GM12878 (cell line): ENCODE data around the gene SEL1L2. TPM values are rescaled to one million over a fixed set of nuclear protein-coding genes. Genes with fewer than 3 reads are reported as not detected.

ENCODE experiments used
- ATAC-seq: fragments of 200-7000 bp; cut with Tn5 transposase; 3 replicates; pipeline ENCODE4 v1.9.1; 2020; ENCODE audit warnings: mild to moderate bottlenecking, moderate library complexity
- BruUV-seq: library from RNA; stranded (reverse); fragments of 400-500 nt; replicated peaks from 2 replicates; lab custom pipeline; 2021; lab: Mats Ljungman, UMichigan
- CTCF ChIA-PET: fragments of 300-600 bp; sonication (Branson Sonifier 250); formaldehyde crosslinking; extraction: SDS; loops from one replicate; lab custom pipeline; 2021; ENCODE audit warnings: inconsistent platforms; lab: Yijun Ruan, JAX
- POLR2A ChIA-PET: fragments of 350-600 bp; formaldehyde crosslinking; extraction: SDS; loops from one replicate; lab custom pipeline; 2021; ENCODE audit warnings: inconsistent platforms; lab: Charles Lee
- RAD21 ChIA-PET: fragments of 300-600 bp; sonication (Branson Sonifier 250); formaldehyde crosslinking; loops from one replicate; lab custom pipeline; 2023; ENCODE audit warnings: antibody characterized with exemption; ENCODE audit not compliant: unreplicated experiment; lab: Charles Lee
- SMC1A ChIA-PET: fragments of 300-600 bp; sonication (Branson Sonifier 250); formaldehyde crosslinking; loops from one replicate; lab custom pipeline; 2023; ENCODE audit not compliant: unreplicated experiment, uncharacterized antibody; lab: Charles Lee
- DNase-seq: peaks from one replicate; pipeline ENCODE4 v3.0.0-alpha.2; 2011; ENCODE audit warnings: low read depth, low spot score
- FAIRE-seq: peaks from 3 replicates; lab custom pipeline; 2011; peaks lifted over from hg19 to GRCh38; lab: Jason Lieb, UNC
- H2AFZ ChIP-seq: 2 replicates; pipeline ENCODE4 v1.6.0; 2011; ENCODE audit warnings: low read depth, low read length, control low read depth; ENCODE audit not compliant: control insufficient read depth
- H3K27ac ChIP-seq: 2 replicates; pipeline ENCODE4 v1.5.1; 2011; ENCODE audit warnings: control low read depth; ENCODE audit not compliant: control insufficient read depth, insufficient read depth
- H3K27me3 ChIP-seq, 2 experiments: replicated peaks in 1 of 2; 2 replicates each; pipeline versions ENCODE4 v1.6.0 to v1.6.1; 2011; ENCODE audit warnings: low read length in 1 of 2; ENCODE audit not compliant: control insufficient read depth in 2 of 2, insufficient read depth in 2 of 2
- H3K36me3 ChIP-seq, 2 experiments: 2 replicates each; pipeline ENCODE4 v1.5.1; 2011; ENCODE audit warnings: low read length in 1 of 2; ENCODE audit not compliant: control insufficient read depth in 2 of 2, insufficient read depth in 2 of 2
- H3K4me1 ChIP-seq: 2 replicates; pipeline ENCODE4 v1.6.1; 2011; ENCODE audit warnings: mild to moderate bottlenecking, low read length, moderate library complexity, mixed read lengths; ENCODE audit not compliant: control insufficient read depth, insufficient read depth
- H3K4me2 ChIP-seq: 2 replicates; pipeline ENCODE4 v1.6.0; 2011; ENCODE audit warnings: control low read depth; ENCODE audit not compliant: control insufficient read depth, insufficient read depth
- H3K4me3 ChIP-seq: fragments of 200-600 bp; sonication (generic); 2 replicates; pipeline ENCODE4 v1.5.1; 2016
- H3K79me2 ChIP-seq: 2 replicates; pipeline ENCODE4 v1.6.0; 2011; ENCODE audit warnings: low read length; ENCODE audit not compliant: control insufficient read depth, insufficient read depth
- H3K9ac ChIP-seq: 2 replicates; pipeline ENCODE4 v1.8.0; 2011; ENCODE audit warnings: low read length, control low read depth, mixed read lengths; ENCODE audit not compliant: control insufficient read depth, insufficient read depth
- H3K9me3 ChIP-seq: replicated peaks from 3 replicates; pipeline ENCODE4 v1.5.1; 2011; ENCODE audit warnings: mild to moderate bottlenecking, low read length; ENCODE audit not compliant: control insufficient read depth, insufficient read depth
- H4K20me1 ChIP-seq: 2 replicates; pipeline ENCODE4 v1.6.0; 2011; ENCODE audit not compliant: control insufficient read depth, insufficient read depth
- ATF2 ChIP-seq: IDR thresholded peaks from 2 replicates; pipeline ENCODE4 v1.6.1; 2012; ENCODE audit warnings: low read length, inconsistent platforms
- CBX5 ChIP-seq: sonication (generic); IDR thresholded peaks from 2 replicates; pipeline ENCODE4 v1.6.1; 2016; ENCODE audit warnings: low read depth, moderate library complexity, mild to moderate bottlenecking, inconsistent platforms
- CREB1 ChIP-seq: IDR thresholded peaks from 2 replicates; pipeline ENCODE4 v1.6.1; 2012; ENCODE audit warnings: low read depth, mild to moderate bottlenecking, inconsistent platforms
- EGR1 ChIP-seq, 2 experiments: IDR thresholded peaks; 1 replicate in 1 of 2; 2 replicates in 1 of 2; pipeline ENCODE4 v1.6.1; 2011 to 2012; ENCODE audit warnings: low read depth in 2 of 2, low read length in 2 of 2, borderline replicate concordance in 1 of 2, mild to moderate bottlenecking in 1 of 2, moderate library complexity in 1 of 2
- FOXK2 ChIP-seq: fragments of 450-650 bp; IDR thresholded peaks from 2 replicates; pipeline ENCODE4 v1.6.1; 2017; ENCODE audit warnings: mild to moderate bottlenecking, moderate library complexity
- MTA3 ChIP-seq: IDR thresholded peaks from 2 replicates; pipeline ENCODE4 v1.6.1; 2012; ENCODE audit warnings: low read length, inconsistent platforms, borderline replicate concordance
- MXI1 ChIP-seq: fragments of 150-350 bp; IDR thresholded peaks from 2 replicates; pipeline ENCODE4 v1.6.1; 2011; ENCODE audit warnings: low read depth, mild to moderate bottlenecking, inconsistent platforms, low read length, improper control_type of control experiment
- POLR2AphosphoS2 ChIP-seq: IDR thresholded peaks from 2 replicates; pipeline ENCODE4 v1.6.1; 2011; ENCODE audit warnings: low read depth, mild to moderate bottlenecking, low read length, improper control_type of control experiment, moderate library complexity
- RBBP5 ChIP-seq: fragments of 200-600 bp; sonication (generic); conservative IDR thresholded peaks from 2 replicates; pipeline ENCODE4 v1.6.1; 2016
- REST ChIP-seq: IDR thresholded peaks from 2 replicates; pipeline ENCODE4 v1.6.1; 2012; ENCODE audit warnings: mild to moderate bottlenecking, low read depth, low read length
- SMC3 ChIP-seq: IDR thresholded peaks from 2 replicates; pipeline ENCODE4 v1.6.1; 2011; ENCODE audit warnings: low read length, improper control_type of control experiment, borderline replicate concordance
- SREBF2 ChIP-seq: IDR thresholded peaks from 2 replicates; pipeline ENCODE4 v1.6.1; 2012; ENCODE audit warnings: mild to moderate bottlenecking, low read length
- SUZ12 ChIP-seq: fragments of 200-600 bp; sonication (generic); IDR thresholded peaks from one replicate; pipeline ENCODE4 v1.6.1; 2018; ENCODE audit warnings: antibody characterized with exemption, mild to moderate bottlenecking; ENCODE audit not compliant: unreplicated experiment
- YY1 ChIP-seq: IDR thresholded peaks from 2 replicates; pipeline ENCODE4 v1.6.1; 2011; ENCODE audit warnings: low read depth, mild to moderate bottlenecking, low read length
- WGBS: methylation state at CpG from one replicate; pipeline ENCODE4 v1.1.6; 2016; ENCODE audit warnings: low lambda C conversion rate; ENCODE audit not compliant: insufficient replicate concordance, insufficient coverage; ENCODE audit errors: missing lambda C conversion rate; 5-methylcytosine and 5-hydroxymethylcytosine counted together
- in situ Hi-C: fragments of 300-500 bp; cut with MboI; formaldehyde crosslinking; loops from 9 replicates; pipeline ENCODE4 v1.14.3; 2018; ENCODE audit warnings: mixed read lengths
- intact Hi-C: fragments of 100-400 bp; cut with micrococcal nuclease; formaldehyde crosslinking; loops from one replicate; pipeline ENCODE4 v1.14.2; 2022; ENCODE audit not compliant: unreplicated experiment
- polyA plus RNA-seq, 11 experiments: library from polyadenylated mRNA; depleted of rRNA in 4 of 11; unstranded in 6 of 11; stranded (reverse) in 5 of 11; fragments of >200 nt; fragmentation: Nextera tagmentation in 4 of 11; fragmentation: Illumina TruSeq in 1 of 11; extraction: Ambion mirVana in 4 of 11; extraction: Trizol in 1 of 11; gene quantifications; 1 replicate in 1 of 11; 2 replicates in 10 of 11; pipeline versions ENCODE4 v1.2.1 to v1.2.3, GENCODE V29; 2011 to 2016; ENCODE audit warnings: inconsistent platforms in 2 of 11, missing spikeins in 2 of 11, low read depth in 1 of 11
- total RNA-seq, 4 experiments: library from RNA; depleted of rRNA in 3 of 4; stranded (reverse); fragments of >200 nt in 3 of 4; fragmentation: Illumina TruSeq in 1 of 4; extraction: Trizol in 1 of 4; gene quantifications; 2 replicates each; pipeline versions ENCODE4 v1.2.1 to v1.2.3, GENCODE V29; 2013 to 2021
- TF ChIP-seq, protein P1 (sequence below): fragments of 450-650 bp; IDR thresholded peaks from 2 replicates; pipeline ENCODE4 v1.6.1; 2017; ENCODE audit warnings: antibody characterized with exemption, mild to moderate bottlenecking, moderate library complexity

SEL1L2 gene
- total and polyA plus RNA-seq, 10 of the 15 experiments (the other 5 are each of a cell fraction or from before 2014, with no cell fraction given): not detected

- Histone ChIP-seq H3K4me3 (no peak overlapping the region), H3K27ac (no peak overlapping the region), H3K4me1 (no peaks in the 10 kb centered on the region), H3K9ac (no peak overlapping the region), H3K79me2 (no peaks in the 10 kb centered on the region), H3K36me3 (no peaks in the 10 kb centered on the region), H2AFZ (no peak overlapping the region), H3K9me3 (no peaks in the 10 kb centered on the region), H3K27me3 (peaks cover 0 to 2% of the 10 kb centered on the region in 2 experiments; a peak in 1 of 4 replicates), H4K20me1 (no peaks in the 10 kb centered on the region), H3K4me2 (no peak overlapping the region)
- intact Hi-C loops (no loop called here), in situ Hi-C loops (no loop called here)
- RAD21 ChIA-PET: no interaction called here
- CTCF ChIA-PET: interaction anchor here (1.7 kb wide), 1 partner anchor 10 kb away, joined by 7 read pairs; no protein-coding TSS in a partner anchor
- TF ChIP-seq POLR2AphosphoS2 (no peak), EGR1 (IDR thresholded peaks at IDR 0.05; ENCODE audit: borderline replicate concordance in 1 of 2, low read depth in 2 of 2, low read length in 2 of 2) (no peak), MTA3 (no peak), SREBF2 (no peak), YY1 (no peak), ATF2 (no peak), SUZ12 (no peak), CBX5 (no peak), MXI1 (no peak), SMC3 (no peak), REST (no peak), FOXK2 (no peak), CREB1 (no peak), RBBP5 (no peak)
- TF ChIP-seq, protein P1, sequence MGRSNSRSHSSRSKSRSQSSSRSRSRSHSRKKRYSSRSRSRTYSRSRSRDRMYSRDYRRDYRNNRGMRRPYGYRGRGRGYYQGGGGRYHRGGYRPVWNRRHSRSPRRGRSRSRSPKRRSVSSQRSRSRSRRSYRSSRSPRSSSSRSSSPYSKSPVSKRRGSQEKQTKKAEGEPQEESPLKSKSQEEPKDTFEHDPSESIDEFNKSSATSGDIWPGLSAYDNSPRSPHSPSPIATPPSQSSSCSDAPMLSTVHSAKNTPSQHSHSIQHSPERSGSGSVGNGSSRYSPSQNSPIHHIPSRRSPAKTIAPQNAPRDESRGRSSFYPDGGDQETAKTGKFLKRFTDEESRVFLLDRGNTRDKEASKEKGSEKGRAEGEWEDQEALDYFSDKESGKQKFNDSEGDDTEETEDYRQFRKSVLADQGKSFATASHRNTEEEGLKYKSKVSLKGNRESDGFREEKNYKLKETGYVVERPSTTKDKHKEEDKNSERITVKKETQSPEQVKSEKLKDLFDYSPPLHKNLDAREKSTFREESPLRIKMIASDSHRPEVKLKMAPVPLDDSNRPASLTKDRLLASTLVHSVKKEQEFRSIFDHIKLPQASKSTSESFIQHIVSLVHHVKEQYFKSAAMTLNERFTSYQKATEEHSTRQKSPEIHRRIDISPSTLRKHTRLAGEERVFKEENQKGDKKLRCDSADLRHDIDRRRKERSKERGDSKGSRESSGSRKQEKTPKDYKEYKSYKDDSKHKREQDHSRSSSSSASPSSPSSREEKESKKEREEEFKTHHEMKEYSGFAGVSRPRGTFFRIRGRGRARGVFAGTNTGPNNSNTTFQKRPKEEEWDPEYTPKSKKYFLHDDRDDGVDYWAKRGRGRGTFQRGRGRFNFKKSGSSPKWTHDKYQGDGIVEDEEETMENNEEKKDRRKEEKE: no peak
- FAIRE-seq (no peak), DNase-seq (no peak), ATAC-seq (no peak)
- WGBS: 95% methylated on average over 1 of the region's 1 CpG
- POLR2A ChIA-PET: interaction anchor here (0.5 kb wide), 1 partner anchor 51 kb away, joined by 6 read pairs; no protein-coding TSS in a partner anchor
- SMC1A ChIA-PET: interaction anchor here (1.0 kb wide), 2 partner anchors 43 to 48 kb away, joined by 3 to 4 read pairs; no protein-coding TSS in a partner anchor
- BruUV-seq: no TSS peak
Measured at GRCh38 chr20:13913131-13913530, 77.3 kb downstream of the SEL1L2 start.
